K562 (cell line): ENCODE measurements around the gene BBC3. TPM values are rescaled to one million over a fixed set of nuclear protein-coding genes. Genes with fewer than 3 reads are reported as not detected.
A peak's percentile ranks its signal among the peaks of the same experiment; 100 is the strongest.

Experiments used
- CC2D1A ChIP-seq: fragments of 450-650 bp; IDR thresholded peaks from 2 replicates; pipeline ENCODE4 v1.6.1; 2017; ENCODE audit warnings: mild to moderate bottlenecking
- CEBPB ChIP-seq: fragments of 450-650 bp; IDR thresholded peaks from 2 replicates; pipeline ENCODE4 v1.6.1; 2016; ENCODE audit warnings: missing genetic modification characterization, missing compliant biosample characterization
- HDAC6 ChIP-seq: IDR thresholded peaks from 2 replicates; pipeline ENCODE4 v1.6.1; 2012; ENCODE audit warnings: low read depth, mild to moderate bottlenecking, control low read depth, inconsistent platforms, low read length, moderate library complexity
- HMG20A ChIP-seq: fragments of 450-650 bp; formaldehyde crosslinking; conservative IDR thresholded peaks from 2 replicates; pipeline ENCODE4 v1.4.0; 2020; ENCODE audit warnings: mild to moderate bottlenecking, mixed read lengths
- HSF4 ChIP-seq: fragments of 250-450 bp; sonication (Bioruptor Pico); IDR thresholded peaks from 2 replicates; pipeline ENCODE4 v2.1.2; 2022; ENCODE audit warnings: mild to moderate bottlenecking, moderate library complexity, borderline replicate concordance
- L3MBTL2 ChIP-seq: fragments of 450-650 bp; IDR thresholded peaks from 2 replicates; pipeline ENCODE4 v1.6.1; 2016; ENCODE audit warnings: mild to moderate bottlenecking, moderate library complexity
- MED1 ChIP-seq: sonication (generic); formaldehyde crosslinking; IDR thresholded peaks from 2 replicates; pipeline ENCODE4 v1.8.1; 2023; ENCODE audit warnings: missing genetic modification reagents, borderline replicate concordance
- MEF2D ChIP-seq: conservative IDR thresholded peaks from 2 replicates; pipeline ENCODE4 v1.6.1; 2016; ENCODE audit warnings: low read depth, missing genetic modification characterization, missing compliant biosample characterization
- SMARCE1 ChIP-seq: fragments of 450-650 bp; IDR thresholded peaks from 2 replicates; pipeline ENCODE4 v1.7.1; 2016; ENCODE audit warnings: mild to moderate bottlenecking
- SPI1 ChIP-seq: IDR thresholded peaks from 2 replicates; pipeline ENCODE4 v1.6.1; 2011; ENCODE audit warnings: low read depth, low read length, control low read depth, borderline replicate concordance
- TAF15 ChIP-seq: fragments of 200-400 bp; formaldehyde crosslinking; IDR thresholded peaks from 2 replicates; pipeline ENCODE4 v1.6.1; 2017; ENCODE audit warnings: mild to moderate bottlenecking, low read depth, low read length, moderate library complexity
- ZNF764 ChIP-seq: fragments of 250-450 bp; sonication (Bioruptor Pico); IDR thresholded peaks from 2 replicates; pipeline ENCODE4 v1.4.0; 2020; ENCODE audit warnings: low read depth, mild to moderate bottlenecking, moderate library complexity
- ZNF785 ChIP-seq: fragments of 250-450 bp; sonication (Bioruptor Pico); IDR thresholded peaks from 2 replicates; pipeline ENCODE4 v1.4.0; 2020; ENCODE audit warnings: mild to moderate bottlenecking
- polyA plus RNA-seq, 8 experiments: library from polyadenylated mRNA; depleted of rRNA in 4 of 8; stranded (reverse) in 5 of 8; unstranded in 3 of 8; fragments of >200 nt; fragmentation: Nextera tagmentation in 2 of 8; fragmentation: Illumina TruSeq in 1 of 8; extraction: Ambion mirVana in 2 of 8; extraction: Trizol in 1 of 8; gene quantifications; 2 replicates each; pipeline versions ENCODE4 v1.2.1 to v1.2.3, GENCODE V29; 2011 to 2014; ENCODE audit warnings: inconsistent platforms in 1 of 8, missing spikeins in 1 of 8
- total RNA-seq, 7 experiments: library from RNA; depleted of rRNA in 6 of 7; stranded (reverse); fragments of >200 nt in 6 of 7; fragmentation: Illumina TruSeq in 2 of 7; extraction: Trizol in 2 of 7; gene quantifications; 2 replicates each; pipeline versions ENCODE4 v1.2.1 to v1.2.3, GENCODE V29; 2011 to 2021; ENCODE audit warnings: low replicate concordance in 1 of 7
- TF ChIP-seq, protein P1 (sequence below): fragments of 250-450 bp; sonication (Bioruptor Pico); IDR thresholded peaks from 2 replicates; pipeline ENCODE4 v1.5.0; 2021; ENCODE audit warnings: mild to moderate bottlenecking, borderline replicate concordance
- TF ChIP-seq, protein P2 (sequence below): fragments of 450-650 bp; conservative IDR thresholded peaks from 2 replicates; pipeline ENCODE4 v1.6.1; 2016; ENCODE audit warnings: missing genetic modification characterization, low read depth, mild to moderate bottlenecking, control low read depth, missing compliant biosample characterization
- TF ChIP-seq, protein P3 (sequence below): fragments of 450-650 bp; IDR thresholded peaks from 2 replicates; pipeline ENCODE4 v1.6.1; 2016; ENCODE audit warnings: low read depth, mild to moderate bottlenecking, moderate library complexity
- TF ChIP-seq, protein P4 (sequence below): sonication (generic); formaldehyde crosslinking; IDR thresholded peaks from 2 replicates; pipeline ENCODE4 v1.9.0; 2022; ENCODE audit warnings: mild to moderate bottlenecking, missing genetic modification reagents
- TF ChIP-seq, protein P5 (sequence below): IDR thresholded peaks from 3 replicates; pipeline ENCODE4 v1.6.1; 2011; ENCODE audit warnings: borderline replicate concordance, mild to moderate bottlenecking; ENCODE audit not compliant: insufficient read length, insufficient read depth
- TF ChIP-seq, protein P6 (sequence below), 2 experiments: IDR thresholded peaks; 2 replicates each; pipeline ENCODE4 v1.6.1; 2012; ENCODE audit warnings: improper control_type of control experiment in 2 of 2, low read depth in 2 of 2, low read length in 2 of 2, borderline replicate concordance in 1 of 2

The BBC3 gene
- total and polyA plus RNA-seq, 9 of the 15 experiments (the other 6 are each of a cell fraction or from before 2014, with no cell fraction given) = 0.15 to 30.7 (median 4.8) TPM

DNA sequence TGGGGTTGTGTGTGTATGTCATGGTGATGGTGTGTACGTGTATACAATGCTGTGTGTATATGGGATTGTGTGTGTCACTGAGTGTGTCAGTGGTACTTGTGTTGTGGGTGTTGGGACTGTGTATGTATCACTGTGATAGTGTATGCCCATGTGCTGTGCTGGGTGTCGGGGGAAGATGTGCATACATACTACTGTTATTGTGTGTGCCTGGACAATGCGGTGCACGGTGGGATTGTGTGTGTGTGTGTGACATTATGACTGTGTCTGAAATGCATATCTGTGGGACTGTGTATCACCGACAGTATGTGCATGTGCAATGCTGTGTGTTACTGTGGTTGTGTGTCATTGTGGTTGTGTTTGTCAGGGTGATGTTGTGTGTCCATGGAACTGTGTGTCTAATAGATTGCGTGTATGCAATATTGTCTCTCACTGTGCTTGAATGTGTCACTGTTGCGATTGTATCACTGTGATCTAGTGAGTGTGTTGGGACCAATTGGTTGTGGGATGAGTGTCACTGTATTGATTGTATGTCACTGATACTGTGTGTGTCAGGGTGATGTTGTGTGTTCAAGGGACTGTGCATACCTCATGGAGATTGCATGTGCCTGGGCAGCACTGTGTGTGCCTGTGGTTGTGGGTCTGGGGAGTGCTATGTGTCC is 11.0 kb upstream of the BBC3 start (continued):
- TF ChIP-seq TAF15 (no peak), L3MBTL2 (no peak), MED1 (0 out of 2 replicates have a peak, but pooled peaks have one; percentile 36), SPI1 (no peak), CC2D1A (no peak), HDAC6 (no peak), HSF4 (no peak), ZNF764 (CRISPR knock-in tag) (no peak), ZNF785 (CRISPR knock-in tag) (no peak), CEBPB (tag) (no peak), SMARCE1 (no peak), HMG20A (CRISPR knock-in tag) (no peak), MEF2D (tag) (0 out of 2 replicates have a peak, but pooled peaks have one; percentile 17)
- TF ChIP-seq, protein P1, sequence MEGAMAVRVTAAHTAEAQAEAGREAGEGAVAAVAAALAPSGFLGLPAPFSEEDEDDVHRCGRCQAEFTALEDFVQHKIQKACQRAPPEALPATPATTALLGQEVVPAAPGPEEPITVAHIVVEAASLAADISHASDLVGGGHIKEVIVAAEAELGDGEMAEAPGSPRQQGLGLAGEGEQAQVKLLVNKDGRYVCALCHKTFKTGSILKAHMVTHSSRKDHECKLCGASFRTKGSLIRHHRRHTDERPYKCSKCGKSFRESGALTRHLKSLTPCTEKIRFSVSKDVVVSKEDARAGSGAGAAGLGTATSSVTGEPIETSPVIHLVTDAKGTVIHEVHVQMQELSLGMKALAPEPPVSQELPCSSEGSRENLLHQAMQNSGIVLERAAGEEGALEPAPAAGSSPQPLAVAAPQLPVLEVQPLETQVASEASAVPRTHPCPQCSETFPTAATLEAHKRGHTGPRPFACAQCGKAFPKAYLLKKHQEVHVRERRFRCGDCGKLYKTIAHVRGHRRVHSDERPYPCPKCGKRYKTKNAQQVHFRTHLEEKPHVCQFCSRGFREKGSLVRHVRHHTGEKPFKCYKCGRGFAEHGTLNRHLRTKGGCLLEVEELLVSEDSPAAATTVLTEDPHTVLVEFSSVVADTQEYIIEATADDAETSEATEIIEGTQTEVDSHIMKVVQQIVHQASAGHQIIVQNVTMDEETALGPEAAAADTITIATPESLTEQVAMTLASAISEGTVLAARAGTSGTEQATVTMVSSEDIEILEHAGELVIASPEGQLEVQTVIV (CRISPR knock-in tag) = no peak
- TF ChIP-seq, protein P2, sequence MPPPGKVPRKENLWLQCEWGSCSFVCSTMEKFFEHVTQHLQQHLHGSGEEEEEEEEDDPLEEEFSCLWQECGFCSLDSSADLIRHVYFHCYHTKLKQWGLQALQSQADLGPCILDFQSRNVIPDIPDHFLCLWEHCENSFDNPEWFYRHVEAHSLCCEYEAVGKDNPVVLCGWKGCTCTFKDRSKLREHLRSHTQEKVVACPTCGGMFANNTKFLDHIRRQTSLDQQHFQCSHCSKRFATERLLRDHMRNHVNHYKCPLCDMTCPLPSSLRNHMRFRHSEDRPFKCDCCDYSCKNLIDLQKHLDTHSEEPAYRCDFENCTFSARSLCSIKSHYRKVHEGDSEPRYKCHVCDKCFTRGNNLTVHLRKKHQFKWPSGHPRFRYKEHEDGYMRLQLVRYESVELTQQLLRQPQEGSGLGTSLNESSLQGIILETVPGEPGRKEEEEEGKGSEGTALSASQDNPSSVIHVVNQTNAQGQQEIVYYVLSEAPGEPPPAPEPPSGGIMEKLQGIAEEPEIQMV = no peak
- TF ChIP-seq, protein P3, sequence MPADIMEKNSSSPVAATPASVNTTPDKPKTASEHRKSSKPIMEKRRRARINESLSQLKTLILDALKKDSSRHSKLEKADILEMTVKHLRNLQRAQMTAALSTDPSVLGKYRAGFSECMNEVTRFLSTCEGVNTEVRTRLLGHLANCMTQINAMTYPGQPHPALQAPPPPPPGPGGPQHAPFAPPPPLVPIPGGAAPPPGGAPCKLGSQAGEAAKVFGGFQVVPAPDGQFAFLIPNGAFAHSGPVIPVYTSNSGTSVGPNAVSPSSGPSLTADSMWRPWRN = no peak
- TF ChIP-seq, protein P4, sequence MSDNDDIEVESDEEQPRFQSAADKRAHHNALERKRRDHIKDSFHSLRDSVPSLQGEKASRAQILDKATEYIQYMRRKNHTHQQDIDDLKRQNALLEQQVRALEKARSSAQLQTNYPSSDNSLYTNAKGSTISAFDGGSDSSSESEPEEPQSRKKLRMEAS (CRISPR knock-in tag) = peak; percentile 44; the same call in 1 of the 2 replicates
- TF ChIP-seq, protein P5, sequence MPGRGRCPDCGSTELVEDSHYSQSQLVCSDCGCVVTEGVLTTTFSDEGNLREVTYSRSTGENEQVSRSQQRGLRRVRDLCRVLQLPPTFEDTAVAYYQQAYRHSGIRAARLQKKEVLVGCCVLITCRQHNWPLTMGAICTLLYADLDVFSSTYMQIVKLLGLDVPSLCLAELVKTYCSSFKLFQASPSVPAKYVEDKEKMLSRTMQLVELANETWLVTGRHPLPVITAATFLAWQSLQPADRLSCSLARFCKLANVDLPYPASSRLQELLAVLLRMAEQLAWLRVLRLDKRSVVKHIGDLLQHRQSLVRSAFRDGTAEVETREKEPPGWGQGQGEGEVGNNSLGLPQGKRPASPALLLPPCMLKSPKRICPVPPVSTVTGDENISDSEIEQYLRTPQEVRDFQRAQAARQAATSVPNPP = no peak
- TF ChIP-seq, protein P6, sequence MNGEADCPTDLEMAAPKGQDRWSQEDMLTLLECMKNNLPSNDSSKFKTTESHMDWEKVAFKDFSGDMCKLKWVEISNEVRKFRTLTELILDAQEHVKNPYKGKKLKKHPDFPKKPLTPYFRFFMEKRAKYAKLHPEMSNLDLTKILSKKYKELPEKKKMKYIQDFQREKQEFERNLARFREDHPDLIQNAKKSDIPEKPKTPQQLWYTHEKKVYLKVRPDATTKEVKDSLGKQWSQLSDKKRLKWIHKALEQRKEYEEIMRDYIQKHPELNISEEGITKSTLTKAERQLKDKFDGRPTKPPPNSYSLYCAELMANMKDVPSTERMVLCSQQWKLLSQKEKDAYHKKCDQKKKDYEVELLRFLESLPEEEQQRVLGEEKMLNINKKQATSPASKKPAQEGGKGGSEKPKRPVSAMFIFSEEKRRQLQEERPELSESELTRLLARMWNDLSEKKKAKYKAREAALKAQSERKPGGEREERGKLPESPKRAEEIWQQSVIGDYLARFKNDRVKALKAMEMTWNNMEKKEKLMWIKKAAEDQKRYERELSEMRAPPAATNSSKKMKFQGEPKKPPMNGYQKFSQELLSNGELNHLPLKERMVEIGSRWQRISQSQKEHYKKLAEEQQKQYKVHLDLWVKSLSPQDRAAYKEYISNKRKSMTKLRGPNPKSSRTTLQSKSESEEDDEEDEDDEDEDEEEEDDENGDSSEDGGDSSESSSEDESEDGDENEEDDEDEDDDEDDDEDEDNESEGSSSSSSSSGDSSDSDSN (IDR thresholded peaks at IDR 0.05; ENCODE audit: borderline replicate concordance in 1 of 2, low read depth in 2 of 2, low read length in 2 of 2) = no peak
